ENCODE results near the gene CARMIL1.

Gene CARMIL1

GRCh38 chr6:25536781-25537180, 257.6 kb downstream of the CARMIL1 start:
- TF ChIP-seq CTCF (IDR thresholded peaks at IDR 0.05; ENCODE audit: borderline replicate concordance, control extremely low read depth, extremely low read depth, insufficient read depth, missing control alignments), result no peak
- DNase-seq (ENCODE audit: low spot score), result no peak
- in situ Hi-C loops (cut with MboI; ENCODE audit: low sequenced_read_pairs, unreplicated experiment), result no loop called here

DNA sequence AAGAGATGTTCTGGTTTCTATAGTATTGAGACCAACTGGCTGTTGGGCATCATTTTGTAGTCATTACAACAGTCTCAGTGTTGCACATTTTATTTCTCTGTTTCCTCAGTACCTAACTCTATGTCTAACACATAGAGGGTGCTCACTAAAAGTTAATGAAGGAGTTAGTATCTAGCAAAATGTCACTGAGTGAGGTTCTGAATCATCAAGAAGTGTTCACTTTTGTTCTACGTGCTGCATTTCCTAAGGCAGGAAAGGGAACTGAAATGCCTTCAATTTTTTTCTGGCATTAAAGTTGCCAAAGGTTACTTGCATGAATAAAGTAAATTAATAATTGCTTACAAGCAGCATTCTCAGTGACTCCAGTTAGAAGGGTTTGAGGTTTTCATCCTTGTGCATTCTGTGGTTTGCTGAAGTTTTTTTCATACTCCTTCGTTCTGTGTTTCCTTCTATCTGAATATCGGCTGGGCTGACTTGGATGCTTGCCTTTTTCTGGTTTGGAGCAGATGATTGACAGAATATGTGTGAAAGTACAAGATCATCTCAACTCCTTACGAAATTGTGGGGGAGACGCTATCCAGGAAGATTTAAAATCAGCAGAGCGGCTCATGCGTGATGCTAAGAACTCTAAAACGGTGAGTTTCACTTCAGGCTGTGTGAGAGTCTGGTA, 258.3 kb downstream of the CARMIL1 start:
- TF ChIP-seq CTCF (IDR thresholded peaks at IDR 0.05; ENCODE audit: borderline replicate concordance, control extremely low read depth, extremely low read depth, insufficient read depth, missing control alignments), result no peak
- DNase-seq (ENCODE audit: low spot score), result no peak
- in situ Hi-C loops (cut with MboI; ENCODE audit: low sequenced_read_pairs, unreplicated experiment), result no loop called here

GRCh38 chr6:25541228-25541627, 262.1 kb downstream of the CARMIL1 start:
- no peak for TF ChIP-seq CTCF (IDR thresholded peaks at IDR 0.05; ENCODE audit: borderline replicate concordance, control extremely low read depth, extremely low read depth, insufficient read depth, missing control alignments)
- DNase-seq (ENCODE audit: low spot score), result no peak
- in situ Hi-C loops (cut with MboI; ENCODE audit: low sequenced_read_pairs, unreplicated experiment), result no loop called here

DNA sequence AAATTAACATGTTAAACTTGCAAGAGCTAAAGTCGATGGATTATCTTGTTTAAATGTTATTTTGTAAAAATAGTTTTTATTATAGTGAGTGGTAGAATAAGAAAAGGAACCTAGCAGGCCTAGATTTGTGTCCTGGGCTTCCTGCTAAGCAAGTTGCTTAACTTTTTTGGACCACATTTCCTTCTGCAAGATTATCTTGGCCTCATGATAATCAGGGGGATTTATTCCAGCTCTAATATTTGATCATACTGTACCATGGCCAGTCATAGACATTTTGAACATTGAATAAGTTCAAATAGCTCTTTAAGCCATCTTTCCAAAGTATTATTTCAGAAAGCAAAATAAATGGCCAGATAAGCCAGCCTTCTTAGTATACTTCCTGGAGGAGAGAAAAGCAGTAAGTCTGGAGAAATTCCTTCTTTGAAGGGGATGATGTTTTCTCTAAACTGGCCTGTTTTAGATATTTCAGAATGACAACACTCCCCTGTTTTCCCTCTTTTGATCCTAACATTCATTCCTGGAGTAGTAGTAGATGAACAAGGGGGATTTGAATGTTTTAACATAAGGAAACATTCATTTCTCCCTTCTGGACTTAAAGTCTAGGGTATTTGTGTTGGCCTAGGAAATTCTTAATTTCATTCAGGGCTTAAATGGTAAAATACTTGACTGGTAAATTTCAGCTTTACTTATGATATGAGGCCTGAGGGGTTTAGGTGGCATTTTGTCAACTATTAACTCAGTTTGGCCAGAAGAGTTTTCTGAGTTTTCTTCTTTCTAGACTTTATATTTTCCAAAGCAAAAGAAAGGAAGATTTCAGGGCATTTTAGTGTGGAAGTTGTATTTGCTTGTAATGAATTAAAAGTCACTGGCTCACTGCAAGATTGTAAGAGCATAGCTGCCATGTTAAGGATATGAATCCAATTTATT, 264.1 kb downstream of the CARMIL1 start:
- in situ Hi-C loops (cut with MboI; ENCODE audit: low sequenced_read_pairs, unreplicated experiment), result no loop called here
- no peak for DNase-seq (ENCODE audit: low spot score)
- no peak for TF ChIP-seq CTCF (IDR thresholded peaks at IDR 0.05; ENCODE audit: borderline replicate concordance, control extremely low read depth, extremely low read depth, insufficient read depth, missing control alignments)

GRCh38 chr6:25544833-25545232, 265.7 kb downstream of the CARMIL1 start:
- TF ChIP-seq CTCF (IDR thresholded peaks at IDR 0.05; ENCODE audit: borderline replicate concordance, control extremely low read depth, extremely low read depth, insufficient read depth, missing control alignments), result no peak
- in situ Hi-C loops (cut with MboI; ENCODE audit: low sequenced_read_pairs, unreplicated experiment), result no loop called here
- DNase-seq (ENCODE audit: low spot score), result no peak

- TF ChIP-seq CTCF (IDR thresholded peaks at IDR 0.05; ENCODE audit: borderline replicate concordance, control extremely low read depth, extremely low read depth, insufficient read depth, missing control alignments), result no peak
- no peak for DNase-seq (ENCODE audit: low spot score)
- in situ Hi-C loops (cut with MboI; ENCODE audit: low sequenced_read_pairs, unreplicated experiment), result no loop called here
These were observed 268.6 kb downstream of the CARMIL1 start for GRCh38 chr6:25547797-25548196.

All from GM13976 (cell line).